Neuronal stem cell (in vitro differentiated cells): ENCODE measurements around the gene ADAMTSL1.

ENCODE experiments used
- DNase-seq: peaks from one replicate; pipeline ENCODE4 v3.0.0-alpha.2; 2013; ENCODE audit warnings: low spot score
- H2AFZ ChIP-seq: one replicate; pipeline ENCODE4 v1.6.1; 2013; ENCODE audit warnings: mild to moderate bottlenecking, low read length, inconsistent platforms
- H2AK5ac ChIP-seq: 2 replicates; pipeline ENCODE4 v1.6.1; 2013; ENCODE audit warnings: low read depth, mild to moderate bottlenecking, inconsistent platforms, low read length, moderate library complexity, mixed read lengths
- H2BK120ac ChIP-seq: 2 replicates; pipeline ENCODE4 v1.6.1; 2013; ENCODE audit warnings: low read depth, mild to moderate bottlenecking, inconsistent platforms, low read length, moderate library complexity, mixed read lengths
- H2BK12ac ChIP-seq: one replicate; pipeline ENCODE4 v1.6.1; 2013; ENCODE audit warnings: low read length, inconsistent platforms
- H2BK15ac ChIP-seq: 2 replicates; pipeline ENCODE4 v1.6.1; 2013; ENCODE audit warnings: mild to moderate bottlenecking, low read length, inconsistent platforms, mixed read lengths
- H2BK5ac ChIP-seq: one replicate; pipeline ENCODE4 v1.6.1; 2013; ENCODE audit warnings: inconsistent platforms, mild to moderate bottlenecking, low read length, moderate library complexity
- H3K14ac ChIP-seq: one replicate; pipeline ENCODE4 v1.6.1; 2013; ENCODE audit warnings: low read length, inconsistent platforms
- H3K18ac ChIP-seq: 2 replicates; pipeline ENCODE4 v1.6.1; 2013; ENCODE audit warnings: low read length, inconsistent platforms
- H3K23ac ChIP-seq: 2 replicates; pipeline ENCODE4 v1.6.1; 2013; ENCODE audit warnings: low read depth, mild to moderate bottlenecking, mixed read lengths, low read length, inconsistent platforms; ENCODE audit not compliant: poor library complexity
- H3K27ac ChIP-seq: replicated peaks from 3 replicates; pipeline ENCODE4 v1.5.1; 2013; ENCODE audit warnings: low read length, inconsistent platforms
- H3K27me3 ChIP-seq, 3 experiments: 2 replicates each; pipeline ENCODE4 v1.6.1; 2013; ENCODE audit warnings: low read length in 3 of 3, mild to moderate bottlenecking in 2 of 3, inconsistent platforms in 1 of 3, low read depth in 1 of 3, mixed read lengths in 1 of 3, moderate library complexity in 1 of 3; ENCODE audit not compliant: control insufficient read depth in 3 of 3, insufficient read depth in 3 of 3
- H3K36me3 ChIP-seq, 2 donors: replicated peaks in 1 of 2; 2 replicates each; pipeline ENCODE4 v1.6.1; 2013; ENCODE audit warnings: low read length in 2 of 2; ENCODE audit not compliant: control insufficient read depth in 2 of 2, insufficient read depth in 2 of 2
- H3K4ac ChIP-seq: 2 replicates; pipeline ENCODE4 v1.6.1; 2013; ENCODE audit warnings: inconsistent platforms, mild to moderate bottlenecking, low read length, moderate library complexity
- H3K4me1 ChIP-seq, 2 donors: 1 replicate in 1 of 2; 2 replicates in 1 of 2; pipeline ENCODE4 v1.6.1; 2013; ENCODE audit warnings: low read length in 2 of 2, low read depth in 1 of 2; ENCODE audit not compliant: control insufficient read depth in 2 of 2, insufficient read depth in 1 of 2
- H3K4me2 ChIP-seq: one replicate; pipeline ENCODE4 v1.6.1; 2013; ENCODE audit warnings: mild to moderate bottlenecking, low read length, inconsistent platforms; ENCODE audit not compliant: insufficient read depth, poor library complexity, severe bottlenecking
- H3K4me3 ChIP-seq, 2 donors: 2 replicates each; pipeline ENCODE4 v1.5.1; 2013; ENCODE audit warnings: low read length in 2 of 2, mild to moderate bottlenecking in 2 of 2, inconsistent platforms in 1 of 2, moderate library complexity in 1 of 2
- H3K79me1 ChIP-seq: one replicate; pipeline ENCODE4 v1.6.1; 2013; ENCODE audit warnings: low read depth, mild to moderate bottlenecking, inconsistent platforms, low read length, moderate library complexity
- H3K9ac ChIP-seq: one replicate; pipeline ENCODE4 v1.6.1; 2013; ENCODE audit warnings: mild to moderate bottlenecking, low read depth, low read length, inconsistent platforms; ENCODE audit not compliant: poor library complexity
- H3K9me3 ChIP-seq, 2 donors: replicated peaks in 1 of 2; 2 replicates each; pipeline versions ENCODE3 to v1.6.1; 2013; ENCODE audit warnings: low read length in 2 of 2, mild to moderate bottlenecking in 2 of 2, inconsistent platforms in 1 of 2, low read depth in 1 of 2, mixed read lengths in 1 of 2, moderate library complexity in 1 of 2; ENCODE audit not compliant: control insufficient read depth in 2 of 2, insufficient read depth in 1 of 2
- H4K8ac ChIP-seq: one replicate; pipeline ENCODE4 v1.6.1; 2013; ENCODE audit warnings: low read depth, mild to moderate bottlenecking, inconsistent platforms, low read length, moderate library complexity
- H4K91ac ChIP-seq: one replicate; pipeline ENCODE4 v1.6.1; 2013; ENCODE audit warnings: low read length, low read depth, mild to moderate bottlenecking, inconsistent platforms; ENCODE audit not compliant: poor library complexity
- WGBS, 2 donors: extraction: QIAGEN DNeasy Blood & Tissue Kit; methylation state at CpG; one replicate each; pipeline ENCODE4 v1.1.7; 2013; ENCODE audit warnings: missing lambda C conversion rate in 2 of 2, mixed read lengths in 1 of 2; ENCODE audit not compliant: insufficient read length in 2 of 2, insufficient replicate concordance in 1 of 2; ENCODE audit errors: extremely low coverage in 2 of 2; 5-methylcytosine and 5-hydroxymethylcytosine counted together

ADAMTSL1 gene

GRCh38 chr9:18705796-18706392 is 231.9 kb downstream of the ADAMTSL1 start:
- H3K23ac ChIP-seq: no peak overlapping the region
- H3K79me1 ChIP-seq: no peaks in the 10 kb centered on the region
- H3K4ac ChIP-seq: no peak overlapping the region
- H3K4me1 ChIP-seq: peaks cover 0 to 17% of the 10 kb centered on the region in 2 donors
- whole genome bisulfite sequencing, 2 donors: no CpG with 5 or more reads among the region's 4 CpGs
- no peak overlapping the region for H2BK120ac ChIP-seq
- no peak for DNase-seq
- H3K9ac ChIP-seq: no peak overlapping the region
- H3K27ac ChIP-seq: no peak overlapping the region
- no peak overlapping the region for H3K14ac ChIP-seq
- no peak overlapping the region for H2BK12ac ChIP-seq
- no peak overlapping the region for H2BK5ac ChIP-seq
- H3K27me3 ChIP-seq: no peaks in the 10 kb centered on the region
- no peak overlapping the region for H3K18ac ChIP-seq
- H2AFZ ChIP-seq: peak overlapping the region; percentile 81
- no peaks in the 10 kb centered on the region for H3K9me3 ChIP-seq
- H3K36me3 ChIP-seq: no peaks in the 10 kb centered on the region
- no peak overlapping the region for H3K4me2 ChIP-seq
- H2AK5ac ChIP-seq: no peak overlapping the region
- no peak overlapping the region for H4K8ac ChIP-seq
- no peak overlapping the region for H3K4me3 ChIP-seq
- H2BK15ac ChIP-seq: no peak overlapping the region
- no peak overlapping the region for H4K91ac ChIP-seq

- no peak overlapping the region for H3K4me2 ChIP-seq
- H3K79me1 ChIP-seq: no peaks in the 10 kb centered on the region
- H3K18ac ChIP-seq: peak overlapping the region; percentile 33
- no peak overlapping the region for H2BK120ac ChIP-seq
- peak overlapping the region; percentile 81 for H2AFZ ChIP-seq
- H2BK5ac ChIP-seq: no peak overlapping the region
- peak overlapping the region; percentile 35 for H2AK5ac ChIP-seq
- no peaks in the 10 kb centered on the region for H3K27me3 ChIP-seq
- H4K8ac ChIP-seq: no peak overlapping the region
- no peak overlapping the region for H3K4me3 ChIP-seq
- H4K91ac ChIP-seq: no peak overlapping the region
- no peak for DNase-seq
- H3K4ac ChIP-seq: no peak overlapping the region
- no peak overlapping the region for H3K23ac ChIP-seq
- no peak overlapping the region for H3K9ac ChIP-seq
- H2BK15ac ChIP-seq: no peak overlapping the region
- no peak overlapping the region for H3K27ac ChIP-seq
- no CpG with 5 or more reads among the region's 11 CpGs for WGBS, 2 donors
- no peaks in the 10 kb centered on the region for H3K36me3 ChIP-seq
- peaks cover 0 to 17% of the 10 kb centered on the region in 2 donors for H3K4me1 ChIP-seq
- H3K9me3 ChIP-seq: no peaks in the 10 kb centered on the region
- no peak overlapping the region for H2BK12ac ChIP-seq
- H3K14ac ChIP-seq: no peak overlapping the region
These were observed 232.7 kb downstream of the ADAMTSL1 start for GRCh38 chr9:18706648-18707047.

GRCh38 chr9:18707061-18707461 is 233.1 kb downstream of the ADAMTSL1 start:
- Histone ChIP-seq H3K4me3 (no peak overlapping the region), H4K8ac (no peak overlapping the region), H3K27me3 (no peaks in the 10 kb centered on the region), H2BK12ac (no peak overlapping the region), H4K91ac (no peak overlapping the region), H3K4me1 (peaks cover 0 to 17% of the 10 kb centered on the region in 2 donors), H3K79me1 (no peaks in the 10 kb centered on the region), H2AK5ac (no peak overlapping the region), H3K4ac (no peak overlapping the region), H2BK15ac (no peak overlapping the region), H3K14ac (no peak overlapping the region), H3K4me2 (no peak overlapping the region), H2BK5ac (no peak overlapping the region), H3K27ac (no peak overlapping the region), H3K18ac (no peak overlapping the region), H3K23ac (no peak overlapping the region), H2AFZ (peak overlapping the region; percentile 81), H3K36me3 (no peaks in the 10 kb centered on the region), H3K9ac (no peak overlapping the region), H3K9me3 (no peaks in the 10 kb centered on the region), H2BK120ac (no peak overlapping the region)
- DNase-seq: no peak
- WGBS, 2 donors: no CpG with 5 or more reads among the region's 5 CpGs

GRCh38 chr9:18707489-18708205 is 233.7 kb downstream of the ADAMTSL1 start:
- H2BK120ac ChIP-seq: no peak overlapping the region
- no peak overlapping the region for H3K14ac ChIP-seq
- no peak overlapping the region for H2BK5ac ChIP-seq
- no CpG with 5 or more reads among the region's 8 CpGs for WGBS, 2 donors
- peaks cover 0 to 17% of the 10 kb centered on the region in 2 donors for H3K4me1 ChIP-seq
- H3K23ac ChIP-seq: no peak overlapping the region
- H2BK15ac ChIP-seq: no peak overlapping the region
- H3K4me2 ChIP-seq: no peak overlapping the region
- no peaks in the 10 kb centered on the region for H3K27me3 ChIP-seq
- H3K9ac ChIP-seq: no peak overlapping the region
- DNase-seq: no peak
- H3K18ac ChIP-seq: no peak overlapping the region
- no peak overlapping the region for H4K8ac ChIP-seq
- no peaks in the 10 kb centered on the region for H3K79me1 ChIP-seq
- no peak overlapping the region for H4K91ac ChIP-seq
- peak overlapping the region; percentile 81 for H2AFZ ChIP-seq
- H2BK12ac ChIP-seq: no peak overlapping the region
- H3K27ac ChIP-seq: no peak overlapping the region
- H3K36me3 ChIP-seq: no peaks in the 10 kb centered on the region
- H2AK5ac ChIP-seq: no peak overlapping the region
- no peaks in the 10 kb centered on the region for H3K9me3 ChIP-seq
- no peak overlapping the region for H3K4ac ChIP-seq
- H3K4me3 ChIP-seq: no peak overlapping the region
